Psoas muscle (tissue), 8 donors: ENCODE measurements around the gene ISG20. TPM values are rescaled to one million over a fixed set of nuclear protein-coding genes. Genes with fewer than 3 reads are reported as not detected.

ENCODE experiments used
- ATAC-seq, 4 donors: fragments of 200-7000 bp; cut with Tn5 transposase; one replicate each; pipeline ENCODE4 v1.9.1; 2020; ENCODE audit warnings: moderate library complexity in 3 of 4, mild to moderate bottlenecking in 2 of 4
- DNase-seq, 2 donors: peaks; one replicate each; pipeline ENCODE4 v3.0.0-alpha.2; 2020
- H3K27ac ChIP-seq: fragments of 200-600 bp; one replicate; pipeline ENCODE4 v1.8.0; 2022
- H3K27me3 ChIP-seq, 3 donors: fragments of 200-600 bp in 1 of 3; one replicate each; pipeline versions ENCODE4 v1.6.1 to v1.8.0; 2013 to 2022; ENCODE audit warnings: low read length in 2 of 3, mild to moderate bottlenecking in 2 of 3, moderate library complexity in 1 of 3; ENCODE audit not compliant: insufficient read depth in 3 of 3
- H3K36me3 ChIP-seq, 2 donors: fragments of 200-600 bp in 1 of 2; one replicate each; pipeline versions ENCODE4 v1.6.1 to v1.8.0; 2013 to 2022; ENCODE audit warnings: low read depth in 1 of 2, mild to moderate bottlenecking in 1 of 2, moderate library complexity in 1 of 2; ENCODE audit not compliant: insufficient read depth in 1 of 2
- H3K4me1 ChIP-seq: fragments of 200-600 bp; one replicate; pipeline ENCODE4 v1.8.0; 2022
- H3K4me3 ChIP-seq: fragments of 200-600 bp; one replicate; pipeline ENCODE4 v1.8.0; 2022; ENCODE audit warnings: mild to moderate bottlenecking
- H3K9me3 ChIP-seq: fragments of 200-600 bp; one replicate; pipeline ENCODE4 v1.8.0; 2022
- WGBS, 3 donors: extraction: QIAGEN DNeasy Blood & Tissue Kit; methylation state at CpG; one replicate each; pipeline versions ENCODE4 v1.1.6 to v1.1.7; 2013; 5-methylcytosine and 5-hydroxymethylcytosine counted together
- intact Hi-C, 2 donors: fragments of 100-400 bp; cut with DNase I; formaldehyde crosslinking; loops; one replicate each; pipeline versions ENCODE4 v1.11.0 to v1.14.2; 2022
- polyA plus RNA-seq, 3 donors: library from polyadenylated mRNA; stranded (reverse); fragments of 200-250 nt; gene quantifications; one replicate each; pipeline ENCODE4 v1.2.3, GENCODE V29; 2013
- total RNA-seq, 4 donors: library from RNA; stranded (reverse); fragmentation: NEBNext Ultra II Directional in 2 of 4; extraction: Animal tissue kit (Norgen Biotek cat#: 25700) in 2 of 4; gene quantifications; one replicate each; pipeline versions ENCODE4 v1.2.1 to v1.2.4, GENCODE V29; 2021 to 2023
- TF ChIP-seq, protein P1 (sequence below): fragments of 200-600 bp; IDR thresholded peaks from one replicate; pipeline ENCODE4 v1.8.0; 2022; ENCODE audit warnings: antibody characterized with exemption
- donor health status: healthy with polysubstance abuse.
- donor health status: DM: no; HTN: no; CAD: no; lungs with moderate emphysema.
- donor health status: Bipolar disorder and iron deficiency.
- donor health status: healthy.
- donor health status: DM: yes; HTN: yes; CAD: no.
- donor health status: DM: no; HTN: no; CAD: no.
- donor health status: DM: no; HTN: no; CAD: no.
- donor health status: DM: yes; HTN: yes; CAD: no.

Gene ISG20
- total and polyA plus RNA-seq, 7 donors = 1.1 to 7.4 (median 3.8) TPM

DNA sequence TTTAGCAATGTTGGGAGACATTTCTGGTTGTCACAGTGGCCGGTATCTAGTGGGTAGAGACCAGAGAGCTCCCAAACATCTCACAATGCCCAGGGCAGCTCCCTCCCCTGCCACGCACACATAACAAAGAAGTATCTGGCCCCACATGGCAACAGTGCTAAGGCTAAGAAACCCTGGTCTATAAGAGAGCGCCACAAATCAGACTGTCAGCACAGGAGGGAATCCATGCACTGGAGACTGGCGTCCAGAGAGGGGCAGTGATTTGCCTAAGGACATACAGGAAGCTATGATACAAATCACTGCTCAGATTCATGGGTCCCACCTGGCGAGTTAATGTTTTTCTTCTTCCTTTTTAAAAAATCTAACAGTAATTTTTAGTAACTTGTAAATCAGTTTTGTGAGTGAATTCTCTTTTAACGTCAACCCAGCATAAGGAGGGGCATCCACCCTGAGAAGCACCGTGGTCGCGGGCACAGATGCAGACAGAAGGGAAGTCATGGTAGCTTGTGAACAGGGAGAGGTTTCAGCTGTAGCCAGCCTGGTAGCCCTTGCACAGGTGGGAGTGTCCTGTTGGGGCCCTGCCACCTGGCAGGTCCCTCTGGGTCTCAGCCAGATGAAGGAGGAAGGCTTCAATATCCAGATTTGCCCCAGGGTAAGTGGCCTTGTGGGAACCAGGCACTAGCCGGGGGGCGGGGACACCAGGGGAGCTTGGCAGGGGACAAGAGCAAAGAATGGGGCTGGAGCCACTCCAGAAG, 8.7 kb downstream of the ISG20 start:
- TF ChIP-seq, protein P1, sequence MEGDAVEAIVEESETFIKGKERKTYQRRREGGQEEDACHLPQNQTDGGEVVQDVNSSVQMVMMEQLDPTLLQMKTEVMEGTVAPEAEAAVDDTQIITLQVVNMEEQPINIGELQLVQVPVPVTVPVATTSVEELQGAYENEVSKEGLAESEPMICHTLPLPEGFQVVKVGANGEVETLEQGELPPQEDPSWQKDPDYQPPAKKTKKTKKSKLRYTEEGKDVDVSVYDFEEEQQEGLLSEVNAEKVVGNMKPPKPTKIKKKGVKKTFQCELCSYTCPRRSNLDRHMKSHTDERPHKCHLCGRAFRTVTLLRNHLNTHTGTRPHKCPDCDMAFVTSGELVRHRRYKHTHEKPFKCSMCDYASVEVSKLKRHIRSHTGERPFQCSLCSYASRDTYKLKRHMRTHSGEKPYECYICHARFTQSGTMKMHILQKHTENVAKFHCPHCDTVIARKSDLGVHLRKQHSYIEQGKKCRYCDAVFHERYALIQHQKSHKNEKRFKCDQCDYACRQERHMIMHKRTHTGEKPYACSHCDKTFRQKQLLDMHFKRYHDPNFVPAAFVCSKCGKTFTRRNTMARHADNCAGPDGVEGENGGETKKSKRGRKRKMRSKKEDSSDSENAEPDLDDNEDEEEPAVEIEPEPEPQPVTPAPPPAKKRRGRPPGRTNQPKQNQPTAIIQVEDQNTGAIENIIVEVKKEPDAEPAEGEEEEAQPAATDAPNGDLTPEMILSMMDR = no peak
- WGBS, 3 donors = 86 to 88% (median 88%) methylated on average over 11 of the region's 11 CpGs
- intact Hi-C loops = no loop called here
- Histone ChIP-seq H3K9me3 (no peaks in the 10 kb centered on the region), H3K4me3 (no peak overlapping the region), H3K36me3 (no peaks in the 10 kb centered on the region), H3K4me1 (peaks cover 3% of the 10 kb centered on the region), H3K27ac (no peak overlapping the region), H3K27me3 (peaks cover 0 to 2% (median 0%) of the 10 kb centered on the region in 3 donors)
- ATAC-seq (no peak), DNase-seq (no peak)

DNA sequence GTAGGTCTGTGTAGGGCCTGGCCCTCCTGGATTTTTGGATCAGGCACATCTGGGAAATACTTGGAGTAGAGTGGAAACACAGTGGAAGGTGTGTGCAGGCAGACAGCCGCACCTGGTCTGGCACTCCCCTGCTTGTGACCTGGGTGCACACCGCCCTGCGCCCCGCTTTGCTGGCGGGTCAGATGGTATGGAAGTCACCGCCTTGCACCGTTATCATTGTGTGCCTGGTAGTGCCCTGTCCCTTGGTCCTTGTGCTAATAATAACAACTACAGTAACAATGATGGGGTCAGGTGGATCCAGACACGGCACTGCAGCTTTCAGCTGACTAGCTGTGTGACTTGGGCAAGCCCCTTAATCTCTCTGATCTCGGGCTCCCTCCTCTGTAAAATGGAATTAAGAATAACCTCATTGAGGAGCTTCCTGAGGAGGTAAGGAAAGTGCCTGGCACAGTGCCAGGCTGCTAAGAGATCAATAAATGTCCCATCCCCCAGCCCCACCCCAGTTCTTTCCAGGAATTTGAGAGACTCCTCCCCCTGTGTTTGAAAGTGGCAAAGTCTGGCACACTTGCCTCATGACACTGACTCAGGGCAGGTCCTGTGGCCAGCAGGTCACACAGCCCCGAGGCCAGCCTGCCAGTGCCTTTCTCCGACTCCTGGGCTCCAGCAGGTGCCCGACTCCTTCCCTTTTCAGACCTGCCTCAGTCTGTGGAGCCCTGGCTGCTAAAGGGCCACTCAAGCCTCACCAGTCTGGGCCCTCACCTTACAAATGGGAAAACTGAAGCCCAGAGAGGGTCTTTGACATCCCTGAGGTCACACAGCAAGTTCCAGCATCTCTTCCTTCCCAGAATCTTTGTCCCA, 9.8 kb downstream of the ISG20 start:
- Histone ChIP-seq H3K27me3 (peaks cover 0 to 2% (median 0%) of the 10 kb centered on the region in 3 donors), H3K9me3 (no peaks in the 10 kb centered on the region), H3K4me1 (peaks cover 3% of the 10 kb centered on the region), H3K4me3 (no peak overlapping the region), H3K36me3 (no peaks in the 10 kb centered on the region), H3K27ac (peak overlapping the region; percentile 53)
- ATAC-seq (no peak), DNase-seq (no peak)
- intact Hi-C loops = no loop called here
- WGBS, 3 donors = 76 to 79% (median 79%) methylated on average over 12 of the region's 12 CpGs
- TF ChIP-seq, protein P1 = no peak

- TF ChIP-seq, protein P1 = no peak
- ATAC-seq = peak in 3 of 4 donors; percentile 47 to 65 (median 61)
- peaks cover 0 to 2% (median 0%) of the 10 kb centered on the region in 3 donors for H3K27me3 ChIP-seq
- intact Hi-C loops = no loop called here
- peak overlapping the region; percentile 53 for H3K27ac ChIP-seq
- H3K4me3 ChIP-seq = no peak overlapping the region
- H3K4me1 ChIP-seq = peaks cover 3% of the 10 kb centered on the region
- H3K9me3 ChIP-seq = no peaks in the 10 kb centered on the region
- no peaks in the 10 kb centered on the region for H3K36me3 ChIP-seq
- WGBS, 3 donors = 38 to 52% (median 41%) methylated on average over 12 of the region's 12 CpGs
- no peak for DNase-seq
These were observed 10.5 kb downstream of the ISG20 start for GRCh38 chr15:88649286-88649733.

GRCh38 chr15:88649753-88650551, 11.1 kb downstream of the ISG20 start:
- Histone ChIP-seq H3K4me3 (no peak overlapping the region), H3K4me1 (peaks cover 3% of the 10 kb centered on the region), H3K27ac (no peak overlapping the region), H3K27me3 (peaks cover 0 to 2% (median 0%) of the 10 kb centered on the region in 3 donors), H3K36me3 (no peaks in the 10 kb centered on the region), H3K9me3 (no peaks in the 10 kb centered on the region)
- DNase-seq = no peak
- intact Hi-C loops = loop anchor here in 1 of 2 donors (10.0 kb wide), 1 partner anchor 245 kb away; the partner anchor contains the start of gene HAPLN3
- ATAC-seq = peak in 1 of 4 donors; percentile 20
- WGBS, 3 donors = 71 to 72% (median 72%) methylated on average over 23 of the region's 23 CpGs
- TF ChIP-seq, protein P1 = no peak
